Skin epidermis (tissue), 12 donors: ENCODE measurements around the gene ATP2C2.

Experiments
- H3K27ac ChIP-seq, 21 experiments: fragments of 200-600 bp; sonication (generic) in 11 of 21; one replicate each; pipeline ENCODE4 v1.5.0; 2020; ENCODE audit warnings: mild to moderate bottlenecking in 3 of 21, inconsistent platforms in 2 of 21, moderate library complexity in 2 of 21
- H3K4me3 ChIP-seq, 7 experiments: fragments of 200-600 bp; sonication (generic) in 2 of 7; one replicate each; pipeline ENCODE4 v1.5.0; 2020; ENCODE audit warnings: inconsistent platforms in 2 of 7, mild to moderate bottlenecking in 2 of 7, moderate library complexity in 1 of 7

Gene ATP2C2

GRCh38 chr16:84482001-84482891, 113.9 kb downstream of the ATP2C2 start:
- no peak overlapping the region for H3K4me3 ChIP-seq
- H3K27ac ChIP-seq = peak overlapping the region in 1 of 21 experiments; percentile 66

- no peak overlapping the region for H3K4me3 ChIP-seq
- no peak overlapping the region for H3K27ac ChIP-seq
Measured at GRCh38 chr16:84482951-84483881, 114.9 kb downstream of the ATP2C2 start.

GRCh38 chr16:84483882-84484565, 115.7 kb downstream of the ATP2C2 start:
- H3K27ac ChIP-seq = no peak overlapping the region

GRCh38 chr16:84484579-84485254, 116.4 kb downstream of the ATP2C2 start:
- no peak overlapping the region for H3K4me3 ChIP-seq
- H3K27ac ChIP-seq = no peak overlapping the region

More at GRCh38 chr16:84483882-84484565, 115.7 kb downstream of the ATP2C2 start:
- H3K4me3 ChIP-seq = no peak overlapping the region

GRCh38 chr16:84485255-84486010, 117.1 kb downstream of the ATP2C2 start:
- H3K4me3 ChIP-seq = no peak overlapping the region
- no peak overlapping the region for H3K27ac ChIP-seq

GRCh38 chr16:84486126-84486525, 117.8 kb downstream of the ATP2C2 start:
- Histone ChIP-seq H3K4me3 (no peak overlapping the region), H3K27ac (no peak overlapping the region)

- H3K27ac ChIP-seq = no peak overlapping the region
- H3K4me3 ChIP-seq = no peak overlapping the region
Measured at GRCh38 chr16:84486551-84487235, 118.4 kb downstream of the ATP2C2 start.

- no peak overlapping the region for H3K4me3 ChIP-seq
- no peak overlapping the region for H3K27ac ChIP-seq
Measured at GRCh38 chr16:84487358-84487757, 119.0 kb downstream of the ATP2C2 start.

GRCh38 chr16:84489131-84489530, 120.8 kb downstream of the ATP2C2 start:
- Histone ChIP-seq H3K27ac (no peak overlapping the region), H3K4me3 (no peak overlapping the region)

GRCh38 chr16:84495506-84495905, 127.2 kb downstream of the ATP2C2 start:
- Histone ChIP-seq H3K27ac (no peak overlapping the region), H3K4me3 (no peak overlapping the region)

- H3K27ac ChIP-seq = no peak overlapping the region
- H3K4me3 ChIP-seq = no peak overlapping the region
Measured at GRCh38 chr16:84496991-84497390, 128.7 kb downstream of the ATP2C2 start.

GRCh38 chr16:84497418-84498222, 129.3 kb downstream of the ATP2C2 start:
- no peak overlapping the region for H3K27ac ChIP-seq
- no peak overlapping the region for H3K4me3 ChIP-seq

GRCh38 chr16:84498223-84498610, 129.9 kb downstream of the ATP2C2 start:
- no peak overlapping the region for H3K27ac ChIP-seq
- H3K4me3 ChIP-seq = no peak overlapping the region

GRCh38 chr16:84498859-84499620, 130.7 kb downstream of the ATP2C2 start:
- Histone ChIP-seq H3K4me3 (no peak overlapping the region), H3K27ac (no peak overlapping the region)

- H3K4me3 ChIP-seq = no peak overlapping the region
- H3K27ac ChIP-seq = no peak overlapping the region
Measured at GRCh38 chr16:84499638-84500037, 131.3 kb downstream of the ATP2C2 start.

- H3K4me3 ChIP-seq = no peak overlapping the region
- peak overlapping the region in 1 of 21 experiments; percentile 69 for H3K27ac ChIP-seq
Measured at GRCh38 chr16:84500531-84500930, 132.2 kb downstream of the ATP2C2 start.
